GM18520 (cell line): ENCODE results near the gene GMPR.

Experiments
- ATAC-seq: cut with Tn5 transposase; IDR thresholded peaks from one replicate; pipeline ENCODE4 v1.9.1; 2021; ENCODE audit not compliant: unreplicated experiment

Gene GMPR

DNA sequence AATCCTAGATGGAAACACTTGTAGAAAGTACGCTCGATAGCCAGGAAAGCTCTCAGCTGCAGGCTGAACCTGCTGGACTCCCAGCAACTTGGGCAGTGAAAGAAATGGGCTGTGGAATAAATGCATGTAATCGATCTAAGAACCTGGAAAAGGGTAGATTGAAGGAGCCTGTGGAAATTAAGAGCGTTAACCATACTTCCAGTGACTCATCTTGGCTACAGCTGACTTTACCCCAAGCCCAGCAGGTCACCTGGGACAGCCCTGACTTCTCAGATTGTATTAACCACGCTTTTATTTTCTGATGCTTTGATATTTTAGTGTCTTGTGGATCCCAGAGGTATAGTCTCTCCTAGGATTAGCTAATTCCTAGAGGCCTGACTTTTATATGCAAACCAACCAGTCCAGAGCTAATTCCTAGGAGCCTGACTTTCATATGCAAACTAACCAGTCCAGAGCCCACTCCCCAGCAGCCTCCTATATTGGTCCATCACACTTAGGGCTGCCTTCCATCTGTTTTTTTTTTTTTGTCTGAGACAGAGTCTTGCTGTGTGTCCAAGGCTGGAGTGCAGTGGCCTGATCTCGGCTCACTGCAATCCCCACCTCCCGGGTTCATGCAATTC, 86.3 kb downstream of the GMPR start:
- no peak for ATAC-seq

DNA sequence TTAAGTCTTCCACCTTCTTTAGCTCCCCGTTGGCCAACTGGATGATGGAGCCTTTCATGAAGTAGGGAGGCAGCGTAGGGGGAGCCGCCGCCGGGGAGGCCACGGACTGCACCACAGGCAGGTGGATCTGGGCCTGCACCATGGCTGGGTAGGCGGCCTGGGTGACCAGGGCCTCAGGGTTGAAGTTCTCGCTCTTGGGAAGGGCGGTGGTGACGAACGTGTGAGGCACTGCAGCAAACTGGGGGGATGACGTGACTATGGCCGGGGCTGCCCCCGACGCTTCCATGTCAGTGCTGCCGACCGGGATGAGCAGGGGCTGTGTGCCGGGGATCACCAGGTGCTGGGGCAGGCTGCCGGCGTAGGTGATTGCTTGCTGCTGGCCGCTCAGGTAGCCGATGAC, 88.1 kb downstream of the GMPR start:
- ATAC-seq = no peak

DNA sequence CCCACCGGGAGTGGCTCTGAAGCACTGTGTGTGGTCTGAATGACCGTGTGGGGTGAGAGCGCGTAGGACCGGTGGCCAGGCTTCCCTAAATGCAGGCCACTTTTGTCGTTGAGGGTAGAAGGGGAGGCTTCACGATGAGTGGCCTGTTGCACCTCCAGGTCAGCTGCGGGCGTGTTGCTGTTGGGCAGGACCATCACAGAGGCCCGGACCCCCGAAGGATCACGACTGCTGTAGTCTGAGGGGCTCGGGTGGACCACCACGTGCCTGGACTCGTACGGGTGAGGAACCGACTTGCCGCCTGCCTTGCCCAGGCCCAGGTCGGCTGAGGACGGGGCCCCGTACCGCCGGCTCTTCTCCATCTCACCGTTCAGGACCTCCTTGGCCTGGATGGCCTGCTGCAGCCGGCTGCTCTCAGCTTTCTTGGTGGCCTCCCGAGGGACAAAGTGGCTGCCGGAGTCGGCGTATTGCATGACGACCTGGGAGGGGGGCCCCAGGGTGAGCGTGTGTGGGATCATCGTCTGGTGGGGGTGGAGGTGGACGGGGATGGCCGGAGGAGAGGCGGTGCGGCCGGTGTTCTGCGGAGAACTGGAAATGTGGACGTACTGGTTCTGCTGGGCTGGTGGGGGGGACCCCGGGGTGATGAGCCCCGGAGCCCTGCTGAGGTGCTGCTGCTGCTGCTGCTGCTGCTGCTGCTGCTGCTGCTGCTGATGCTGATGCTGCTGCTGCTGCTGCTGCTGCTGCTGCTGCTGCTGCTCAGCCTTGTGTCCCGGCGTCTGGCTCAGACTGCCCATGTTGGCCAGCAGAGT, 88.8 kb downstream of the GMPR start:
- ATAC-seq = no peak

- ATAC-seq = no peak
These were observed 89.5 kb downstream of the GMPR start for GRCh38 chr6:16327777-16328325.

- ATAC-seq = no peak
These were observed 90.8 kb downstream of the GMPR start for GRCh38 chr6:16329233-16329632.

GRCh38 chr6:16331384-16332174, 93.2 kb downstream of the GMPR start:
- peak; percentile 30 for ATAC-seq

DNA sequence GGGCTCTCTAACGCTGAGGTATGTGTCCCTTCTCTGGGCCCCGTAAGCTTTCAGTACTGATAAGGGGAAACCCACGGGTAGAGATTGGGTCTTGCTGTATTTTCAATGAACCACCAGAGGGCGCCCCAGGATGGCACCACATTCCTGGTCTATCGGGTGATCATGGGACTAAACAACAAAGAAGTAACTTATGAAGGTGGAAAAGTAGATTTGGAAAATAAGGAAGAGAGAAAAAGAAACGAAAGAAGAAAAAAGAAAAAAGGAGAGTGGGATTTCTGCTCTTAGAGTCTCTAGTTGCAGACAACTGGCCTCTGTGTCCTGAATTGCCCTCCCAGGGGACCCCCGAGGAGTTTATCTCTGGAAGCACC, 93.8 kb downstream of the GMPR start:
- ATAC-seq = peak; percentile 61

- no peak for ATAC-seq
These were observed 95.2 kb downstream of the GMPR start for GRCh38 chr6:16333580-16333979.

DNA sequence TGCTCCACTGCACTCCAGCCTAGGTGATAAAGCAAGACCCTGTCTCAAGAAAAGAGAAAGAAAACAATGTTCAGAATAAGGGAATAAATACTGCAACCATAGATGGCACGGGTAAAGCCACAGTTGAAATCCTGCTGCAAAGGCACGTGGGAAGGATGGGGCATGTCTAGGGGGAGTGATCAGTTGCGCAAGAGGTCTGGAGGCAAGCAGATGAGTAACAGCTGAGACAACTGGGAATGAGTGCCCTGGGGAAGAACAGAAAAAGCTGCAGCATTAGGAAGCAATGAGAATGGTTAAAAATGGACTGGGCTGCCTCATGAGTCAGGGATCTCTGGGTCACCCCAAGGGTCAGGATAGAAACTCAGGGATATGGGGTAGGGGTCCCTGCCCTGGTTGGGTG, 96.3 kb downstream of the GMPR start:
- no peak for ATAC-seq

- ATAC-seq = no peak
These were observed 96.8 kb downstream of the GMPR start for GRCh38 chr6:16335176-16335575.

DNA sequence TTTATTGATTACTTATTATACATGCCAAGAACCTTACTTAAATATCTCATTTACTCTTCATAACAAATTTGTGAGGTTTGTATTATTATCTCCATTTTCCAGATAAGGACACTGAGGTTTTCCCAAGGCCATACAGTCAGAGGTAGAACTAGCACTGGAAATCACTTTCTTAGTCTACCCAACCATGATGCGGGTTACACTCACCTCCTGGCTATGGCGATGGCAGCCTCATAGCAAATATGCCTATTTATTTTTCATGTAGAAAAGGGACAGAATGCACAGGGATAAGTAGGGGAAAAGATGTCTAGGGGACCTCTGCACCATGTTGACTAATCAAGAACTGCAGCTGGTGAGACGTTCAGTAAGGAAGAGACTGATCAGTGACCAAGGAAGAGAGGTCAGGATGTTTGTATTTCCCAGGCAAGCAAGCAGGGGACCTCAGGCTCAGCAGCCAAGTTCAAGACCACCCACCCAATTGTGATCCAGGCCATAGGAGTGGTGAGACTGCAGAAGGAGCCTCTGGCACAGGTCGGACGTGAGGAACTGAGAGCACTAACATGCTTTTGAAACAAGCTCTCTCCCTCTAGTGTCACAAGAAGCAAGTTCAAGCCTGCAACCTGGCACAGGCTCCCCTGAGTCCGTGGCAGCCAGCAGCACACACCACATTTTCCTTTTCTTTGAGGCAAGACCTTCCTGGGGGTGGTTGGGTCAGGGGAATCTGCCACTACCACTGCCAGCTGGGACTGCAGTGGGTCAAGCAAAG, 97.8 kb downstream of the GMPR start:
- ATAC-seq = no peak

- ATAC-seq = no peak
These were observed 98.5 kb downstream of the GMPR start for GRCh38 chr6:16336911-16337294.

DNA sequence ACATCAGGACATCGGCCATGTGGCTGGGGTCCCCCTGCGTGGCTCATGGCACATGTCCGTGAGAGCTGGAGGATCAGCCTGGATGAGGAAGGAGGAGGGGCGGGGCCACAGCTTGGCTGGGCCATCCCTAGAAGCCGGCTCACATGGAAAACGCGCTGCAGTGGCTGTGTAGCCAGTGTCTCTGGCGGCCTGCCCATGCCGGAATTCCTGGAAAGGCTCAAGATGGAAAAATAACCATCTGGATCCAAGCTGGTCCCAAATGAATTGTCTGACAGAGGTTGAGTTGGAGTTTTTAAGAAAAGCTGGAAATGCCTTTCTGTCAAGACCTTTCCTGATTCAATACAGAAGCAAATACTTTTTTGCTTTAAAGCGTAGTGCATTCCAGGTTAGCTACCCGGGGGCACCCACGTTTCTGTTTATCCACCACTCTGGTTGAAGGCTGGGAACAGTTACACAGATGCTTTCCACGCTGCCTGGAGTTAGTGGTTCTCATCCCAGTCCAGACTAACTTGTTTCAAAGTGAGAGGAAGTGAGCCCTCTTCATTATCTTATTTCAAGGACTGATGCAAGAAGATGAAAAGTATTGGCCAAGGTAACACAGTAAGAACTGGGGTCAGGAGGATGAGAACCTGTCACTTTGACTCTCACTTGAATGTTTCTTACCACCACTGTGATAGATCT, 99.0 kb downstream of the GMPR start:
- no peak for ATAC-seq

- no peak for ATAC-seq
These were observed 100.3 kb downstream of the GMPR start for GRCh38 chr6:16338577-16339264.

GRCh38 chr6:16339265-16339587, 100.8 kb downstream of the GMPR start:
- ATAC-seq = no peak

DNA sequence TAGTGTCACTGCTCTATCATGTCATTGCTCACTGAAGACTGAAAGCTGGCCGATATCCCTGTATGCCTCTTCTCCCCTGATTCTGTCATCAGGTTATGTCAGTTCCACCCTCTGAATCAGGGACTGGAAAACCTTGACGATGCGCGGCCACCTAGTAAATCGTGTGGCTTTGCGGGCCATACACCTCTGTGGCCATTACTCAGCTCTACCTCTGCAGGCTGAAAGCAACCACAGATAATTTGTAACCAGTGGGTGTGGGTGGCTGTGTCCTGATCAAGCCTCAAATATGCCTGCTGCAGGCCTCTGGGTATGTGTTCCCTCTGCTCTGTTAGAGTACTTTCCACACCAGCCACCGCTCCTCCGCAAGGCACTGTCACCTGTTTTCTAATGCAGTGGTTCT, 105.2 kb downstream of the GMPR start:
- ATAC-seq = no peak

- no peak for ATAC-seq
These were observed 106.4 kb downstream of the GMPR start for GRCh38 chr6:16344756-16345155.
